Measurements from ENCODE around the gene SOX6.

The SOX6 gene

DNA sequence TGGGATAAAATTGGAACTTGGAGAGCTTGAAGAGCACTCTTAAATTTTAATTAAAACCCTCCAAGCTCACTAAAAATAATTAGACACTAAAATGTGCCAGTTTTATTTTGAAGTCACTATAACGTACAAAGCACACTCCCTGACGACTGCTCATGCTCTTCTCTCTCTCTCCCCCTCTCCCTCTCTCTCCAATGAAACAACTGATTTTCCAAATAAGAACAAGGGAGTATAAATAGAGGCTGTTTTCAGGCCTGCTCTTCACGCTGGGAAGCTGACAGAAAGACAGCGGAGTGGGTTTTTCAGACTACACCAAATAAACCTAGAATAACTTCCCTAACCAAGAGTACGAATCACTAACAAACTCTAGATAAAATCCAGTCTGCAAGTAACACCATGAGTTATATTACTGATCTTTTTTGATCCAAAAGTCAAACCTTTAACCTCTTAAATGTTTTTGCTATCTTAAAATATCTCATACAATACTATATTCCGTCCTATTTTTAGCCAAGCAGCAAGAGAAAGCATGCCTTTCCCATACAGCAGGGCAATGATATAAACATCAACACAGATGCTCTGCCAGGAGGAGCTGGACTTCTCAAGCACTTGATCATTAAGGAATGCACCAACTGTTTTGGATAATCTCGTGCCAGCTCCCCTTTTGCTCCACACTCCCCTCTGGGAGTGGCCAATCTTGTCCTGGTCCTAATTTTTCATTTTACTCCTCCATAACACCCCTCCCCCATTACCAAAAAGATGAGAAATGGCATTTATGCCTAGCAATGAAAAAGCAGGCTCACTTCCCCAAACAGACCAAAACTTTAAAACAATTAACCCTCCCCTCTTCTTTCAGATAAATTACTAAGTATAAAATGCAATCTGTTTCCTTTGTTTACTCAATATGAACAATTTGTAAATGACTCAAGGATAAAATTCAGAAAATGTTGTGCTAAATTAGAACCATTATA, 116.9 kb downstream of the SOX6 start:
- Mint-ChIP-seq H3K27ac (no peak overlapping the region), H3K4me1 (ENCODE audit: low read depth) (no peaks in the 10 kb centered on the region), H3K36me3 (no peaks in the 10 kb centered on the region), H3K9me3 (ENCODE audit: low read depth) (peaks cover 3% of the 10 kb centered on the region), H3K27me3 (no peaks in the 10 kb centered on the region), H3K4me3 (no peak overlapping the region)

DNA sequence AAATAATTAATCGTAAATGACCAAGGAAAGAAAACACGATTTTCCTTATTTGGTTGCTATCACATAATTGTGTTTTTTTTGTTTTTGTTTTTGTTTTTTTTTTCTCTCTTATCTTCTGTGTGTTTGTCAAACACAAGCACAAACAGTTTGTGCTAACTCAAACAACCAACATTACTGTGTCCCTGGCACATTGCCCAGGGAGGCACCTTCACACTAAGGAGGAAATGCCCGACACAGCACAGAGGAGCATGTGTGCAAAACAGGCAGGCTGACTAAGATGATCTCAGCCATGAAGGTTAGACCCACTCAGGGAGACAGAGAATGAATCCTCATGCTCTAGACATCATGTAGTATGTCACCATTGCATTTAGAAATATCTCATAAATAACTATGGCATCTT, 130.1 kb downstream of the SOX6 start:
- H3K9me3 Mint-ChIP-seq (ENCODE audit: low read depth), result no peaks in the 10 kb centered on the region
- H3K27ac Mint-ChIP-seq, result no peak overlapping the region
- no peaks in the 10 kb centered on the region for H3K36me3 Mint-ChIP-seq

DNA sequence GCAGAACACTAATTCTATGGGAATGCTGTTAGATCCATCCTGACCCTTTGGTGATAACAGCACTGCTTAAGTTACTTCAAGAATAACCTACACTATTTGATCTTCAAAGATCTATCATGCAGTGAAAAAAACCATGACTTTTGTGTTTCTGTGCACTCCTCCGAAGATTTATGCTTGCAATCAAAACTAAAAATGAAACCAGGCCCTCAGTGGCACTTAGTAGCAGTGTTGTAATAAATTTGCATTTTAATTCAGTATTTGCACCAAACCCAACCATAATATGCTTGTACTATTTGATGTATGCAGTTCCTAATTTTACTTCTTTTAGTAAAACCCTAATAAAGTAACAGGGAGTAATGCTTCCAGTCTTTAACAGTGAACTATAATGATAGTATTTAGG, 130.7 kb downstream of the SOX6 start:
- Mint-ChIP-seq H3K27ac (no peak overlapping the region), H3K9me3 (ENCODE audit: low read depth) (no peaks in the 10 kb centered on the region), H3K4me1 (ENCODE audit: low read depth) (no peaks in the 10 kb centered on the region), H3K4me3 (no peak overlapping the region), H3K27me3 (no peaks in the 10 kb centered on the region), H3K36me3 (no peaks in the 10 kb centered on the region)

More for the DNA sequence above, 130.1 kb downstream of the SOX6 start:
- H3K4me1 Mint-ChIP-seq (ENCODE audit: low read depth), result no peaks in the 10 kb centered on the region
- H3K4me3 Mint-ChIP-seq, result no peak overlapping the region
- no peaks in the 10 kb centered on the region for H3K27me3 Mint-ChIP-seq

DNA sequence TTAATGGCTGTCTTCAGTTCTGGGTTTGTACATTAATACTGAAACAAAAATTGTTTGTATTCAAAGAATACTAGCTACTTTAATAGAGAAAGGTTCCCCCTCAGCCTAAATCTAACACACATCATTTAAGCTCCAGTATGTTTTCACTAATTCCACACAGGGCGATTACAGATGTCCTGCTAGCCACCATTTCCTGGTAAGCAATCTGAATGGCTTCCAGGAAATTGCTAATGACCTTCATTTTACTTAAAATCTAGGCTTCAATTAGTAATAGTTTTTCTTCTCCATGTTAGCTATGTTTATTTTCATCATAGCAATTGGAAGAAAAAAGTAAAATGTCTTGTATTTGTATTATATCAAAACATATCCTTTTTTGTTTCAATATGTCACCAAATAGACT, 132.8 kb downstream of the SOX6 start:
- Mint-ChIP-seq H3K27ac (no peak overlapping the region), H3K4me1 (ENCODE audit: low read depth) (no peaks in the 10 kb centered on the region), H3K9me3 (ENCODE audit: low read depth) (no peaks in the 10 kb centered on the region), H3K36me3 (no peaks in the 10 kb centered on the region), H3K4me3 (no peak overlapping the region), H3K27me3 (no peaks in the 10 kb centered on the region)

DNA sequence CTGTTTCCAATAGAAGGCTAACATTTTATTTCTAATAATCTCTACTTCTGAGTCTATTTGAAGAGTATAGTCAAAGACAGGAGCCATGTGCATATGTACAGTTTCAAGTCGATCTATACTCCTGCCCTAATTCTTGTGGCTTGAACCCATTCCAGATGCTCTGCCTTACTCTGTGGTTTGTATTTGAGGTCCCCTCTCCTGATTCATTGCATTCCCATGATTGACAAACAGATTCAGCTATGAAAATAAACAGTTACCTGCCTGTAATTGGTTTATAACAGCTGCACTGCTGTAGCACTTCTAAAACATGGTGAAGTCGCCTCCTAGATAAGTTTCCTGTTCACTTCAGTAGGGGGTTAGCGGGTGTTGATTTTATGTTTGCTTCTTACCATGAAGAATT, 138.7 kb downstream of the SOX6 start:
- no peaks in the 10 kb centered on the region for H3K36me3 Mint-ChIP-seq
- no peak overlapping the region for H3K4me3 Mint-ChIP-seq
- peaks cover 7% of the 10 kb centered on the region for H3K9me3 Mint-ChIP-seq (ENCODE audit: low read depth)
- H3K27ac Mint-ChIP-seq, result no peak overlapping the region
- no peaks in the 10 kb centered on the region for H3K4me1 Mint-ChIP-seq (ENCODE audit: low read depth)
- H3K27me3 Mint-ChIP-seq, result no peaks in the 10 kb centered on the region

DNA sequence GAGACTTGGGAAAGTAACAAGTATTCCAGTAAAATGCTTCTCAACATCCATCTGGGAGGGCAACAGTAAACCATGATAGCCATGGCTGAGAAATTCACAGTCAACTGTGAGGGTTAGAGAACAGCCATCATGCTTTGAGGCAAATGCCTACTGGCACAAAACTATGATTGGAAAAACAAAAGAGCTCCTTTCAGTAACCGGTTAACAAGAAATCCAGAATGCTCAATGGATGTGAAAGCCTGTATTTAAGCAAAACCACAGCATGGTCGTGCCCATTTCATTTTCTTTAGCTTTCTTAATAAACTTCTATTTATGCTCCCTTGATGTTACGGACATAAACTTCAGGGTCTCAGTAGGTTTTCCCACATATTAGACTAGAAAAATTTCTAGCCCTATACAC, 139.5 kb downstream of the SOX6 start:
- Mint-ChIP-seq H3K4me3 (no peak overlapping the region), H3K27ac (no peak overlapping the region), H3K36me3 (no peaks in the 10 kb centered on the region), H3K9me3 (ENCODE audit: low read depth) (peaks cover 7% of the 10 kb centered on the region), H3K27me3 (no peaks in the 10 kb centered on the region), H3K4me1 (ENCODE audit: low read depth) (no peaks in the 10 kb centered on the region)

DNA sequence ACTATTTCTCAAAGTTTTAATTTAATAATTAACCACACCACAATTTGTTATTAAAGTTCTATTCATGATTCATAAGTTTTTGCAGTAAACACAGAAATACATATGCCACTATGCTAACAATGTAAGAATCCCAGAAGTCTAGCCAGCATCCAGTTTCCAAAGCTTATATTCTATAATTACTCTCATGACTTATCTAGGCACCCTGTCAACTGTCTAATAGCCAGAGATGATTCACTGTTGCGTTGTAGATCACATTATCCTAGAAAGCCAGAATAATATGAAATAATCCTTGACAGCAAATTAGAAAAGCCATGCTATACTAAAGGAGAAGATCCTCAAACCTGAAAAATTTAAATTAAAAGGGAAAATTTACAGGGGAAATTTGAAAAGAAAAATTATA, 141.0 kb downstream of the SOX6 start:
- no peak overlapping the region for H3K27ac Mint-ChIP-seq
- peaks cover 7% of the 10 kb centered on the region for H3K9me3 Mint-ChIP-seq (ENCODE audit: low read depth)
- no peak overlapping the region for H3K4me3 Mint-ChIP-seq
- no peaks in the 10 kb centered on the region for H3K36me3 Mint-ChIP-seq
- no peaks in the 10 kb centered on the region for H3K27me3 Mint-ChIP-seq
- no peaks in the 10 kb centered on the region for H3K4me1 Mint-ChIP-seq (ENCODE audit: low read depth)

DNA sequence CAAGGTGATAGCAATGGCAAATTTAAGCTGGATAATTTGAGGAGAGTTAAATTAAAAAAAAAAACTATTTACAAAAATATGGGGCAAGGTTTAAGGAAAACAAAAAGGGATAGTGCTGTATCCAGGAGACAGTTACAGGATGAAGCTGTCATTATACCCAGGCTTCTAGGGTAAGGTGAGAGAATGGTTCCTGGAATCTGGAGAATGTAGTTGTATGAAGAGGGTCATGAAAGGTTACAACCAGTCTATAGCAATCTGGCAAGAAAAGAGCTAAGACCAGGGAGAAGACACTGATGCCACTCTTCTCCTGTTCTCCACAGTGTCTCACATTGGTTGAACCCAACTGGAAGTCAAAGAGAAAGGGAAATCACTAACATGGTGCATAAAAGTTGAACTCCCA, 144.9 kb downstream of the SOX6 start:
- Mint-ChIP-seq H3K4me3 (no peak overlapping the region), H3K4me1 (ENCODE audit: low read depth) (no peaks in the 10 kb centered on the region), H3K36me3 (no peaks in the 10 kb centered on the region), H3K9me3 (ENCODE audit: low read depth) (peaks cover 4% of the 10 kb centered on the region), H3K27me3 (no peaks in the 10 kb centered on the region), H3K27ac (no peak overlapping the region)

DNA sequence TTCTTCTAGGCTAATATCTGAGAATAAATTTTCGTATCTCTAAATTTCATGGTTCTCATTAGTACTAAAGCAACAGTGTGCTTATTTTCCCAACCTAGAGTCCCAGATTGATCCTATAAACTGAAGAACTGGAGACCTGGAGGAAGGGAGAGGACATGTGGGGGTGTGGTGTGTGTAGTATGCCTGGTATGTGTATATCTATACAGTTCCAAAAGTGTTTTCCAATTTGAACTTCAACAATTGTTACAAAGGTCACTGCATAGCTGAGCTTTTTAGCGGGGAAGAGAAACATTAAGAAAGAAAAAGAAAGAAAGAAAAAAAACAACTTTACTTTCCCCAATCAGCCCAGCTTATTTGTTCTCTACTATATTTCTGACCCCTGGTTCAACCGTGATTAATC, 152.1 kb downstream of the SOX6 start:
- Mint-ChIP-seq H3K9me3 (ENCODE audit: low read depth) (no peaks in the 10 kb centered on the region), H3K36me3 (no peaks in the 10 kb centered on the region), H3K4me3 (no peak overlapping the region), H3K27ac (no peak overlapping the region), H3K4me1 (ENCODE audit: low read depth) (no peaks in the 10 kb centered on the region), H3K27me3 (no peaks in the 10 kb centered on the region)

DNA sequence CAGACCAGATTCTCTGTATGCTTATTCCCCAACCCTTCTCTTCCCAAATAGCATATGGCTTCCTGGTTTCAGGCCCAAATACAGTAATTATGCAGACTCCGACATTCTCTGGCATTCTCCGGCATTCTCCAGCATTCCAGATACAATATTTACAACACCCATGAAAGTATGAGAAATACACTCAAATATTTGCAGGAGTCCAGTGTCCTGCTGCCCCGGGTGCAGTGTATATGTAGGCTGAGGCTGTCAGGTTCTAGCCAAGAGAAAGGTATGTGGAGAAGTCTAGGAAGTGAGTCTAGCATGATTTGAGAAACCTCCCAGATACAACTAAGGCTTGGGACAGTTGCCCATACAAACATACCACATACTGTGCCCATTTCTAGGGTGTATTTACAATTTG, 160.7 kb downstream of the SOX6 start:
- H3K4me3 Mint-ChIP-seq, result no peak overlapping the region
- H3K9me3 Mint-ChIP-seq (ENCODE audit: low read depth), result no peaks in the 10 kb centered on the region
- H3K4me1 Mint-ChIP-seq (ENCODE audit: low read depth), result no peaks in the 10 kb centered on the region
- H3K27ac Mint-ChIP-seq, result no peak overlapping the region
- no peaks in the 10 kb centered on the region for H3K36me3 Mint-ChIP-seq
- H3K27me3 Mint-ChIP-seq, result no peaks in the 10 kb centered on the region

DNA sequence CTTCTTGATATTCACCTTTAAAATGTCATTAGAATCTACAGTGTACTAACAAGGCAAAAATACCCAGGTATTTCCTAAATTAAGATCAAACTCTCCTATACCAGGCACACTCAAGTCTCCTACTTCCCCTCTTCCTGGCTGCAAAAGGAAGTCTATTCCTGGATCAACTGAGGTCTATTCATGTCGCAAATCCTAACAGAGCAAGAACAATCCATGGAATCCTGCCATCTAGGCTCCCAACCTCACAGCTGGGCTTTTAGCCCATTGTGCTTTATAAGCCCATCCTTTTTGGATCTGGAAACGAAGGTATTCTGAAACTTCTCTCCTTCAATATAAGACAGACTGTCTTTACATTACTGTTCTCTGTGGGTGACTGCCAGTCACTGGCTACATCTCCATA, 161.8 kb downstream of the SOX6 start:
- Mint-ChIP-seq H3K9me3 (ENCODE audit: low read depth) (no peaks in the 10 kb centered on the region), H3K4me3 (no peak overlapping the region), H3K36me3 (no peaks in the 10 kb centered on the region), H3K27ac (no peak overlapping the region), H3K4me1 (ENCODE audit: low read depth) (no peaks in the 10 kb centered on the region), H3K27me3 (no peaks in the 10 kb centered on the region)

DNA sequence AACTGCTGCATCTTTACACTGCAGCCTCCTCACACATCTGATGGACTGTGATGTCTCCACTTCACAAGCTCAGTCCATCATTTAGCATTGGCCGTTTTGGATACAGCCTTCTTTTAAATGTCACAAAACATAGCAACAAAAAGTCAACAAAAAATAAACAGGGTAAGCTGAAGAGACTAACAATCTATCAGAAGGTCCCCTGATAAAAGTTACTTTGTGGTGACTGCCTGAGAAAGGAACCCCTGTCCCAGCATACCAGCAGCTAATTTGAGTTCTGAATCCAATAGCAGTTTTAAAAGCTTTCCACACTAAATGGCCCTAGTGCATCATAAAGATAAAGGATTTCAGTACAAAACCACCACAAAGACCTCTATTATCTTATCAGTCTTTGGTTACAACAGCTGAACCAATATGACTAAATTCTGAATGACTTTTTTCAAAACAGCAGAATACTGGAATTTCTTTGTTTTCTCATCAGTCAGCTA, 162.4 kb downstream of the SOX6 start:
- no peaks in the 10 kb centered on the region for H3K36me3 Mint-ChIP-seq

DNA sequence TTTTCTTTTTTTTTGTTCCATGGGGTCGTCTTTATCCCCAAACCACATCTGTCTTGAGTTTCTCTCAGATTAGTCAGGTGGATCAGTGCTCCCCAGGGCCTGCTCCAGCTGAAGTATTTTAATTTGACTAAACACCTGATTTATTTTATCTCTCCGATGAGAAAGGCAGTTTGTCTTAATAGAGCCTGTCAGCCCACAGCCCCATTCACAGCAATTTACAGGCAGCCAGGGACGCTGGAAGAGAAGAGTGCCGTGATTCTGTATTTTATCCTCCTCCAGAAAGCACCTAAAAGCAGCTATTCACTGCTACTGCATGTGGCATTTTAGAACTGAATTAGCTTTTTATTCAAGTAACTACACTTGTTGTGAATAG, 164.5 kb downstream of the SOX6 start:
- H3K27ac Mint-ChIP-seq, result no peak overlapping the region

More for the DNA sequence above, 162.4 kb downstream of the SOX6 start:
- Mint-ChIP-seq H3K27ac (no peak overlapping the region), H3K4me3 (no peak overlapping the region), H3K4me1 (ENCODE audit: low read depth) (no peaks in the 10 kb centered on the region), H3K9me3 (ENCODE audit: low read depth) (no peaks in the 10 kb centered on the region), H3K27me3 (no peaks in the 10 kb centered on the region)

DNA sequence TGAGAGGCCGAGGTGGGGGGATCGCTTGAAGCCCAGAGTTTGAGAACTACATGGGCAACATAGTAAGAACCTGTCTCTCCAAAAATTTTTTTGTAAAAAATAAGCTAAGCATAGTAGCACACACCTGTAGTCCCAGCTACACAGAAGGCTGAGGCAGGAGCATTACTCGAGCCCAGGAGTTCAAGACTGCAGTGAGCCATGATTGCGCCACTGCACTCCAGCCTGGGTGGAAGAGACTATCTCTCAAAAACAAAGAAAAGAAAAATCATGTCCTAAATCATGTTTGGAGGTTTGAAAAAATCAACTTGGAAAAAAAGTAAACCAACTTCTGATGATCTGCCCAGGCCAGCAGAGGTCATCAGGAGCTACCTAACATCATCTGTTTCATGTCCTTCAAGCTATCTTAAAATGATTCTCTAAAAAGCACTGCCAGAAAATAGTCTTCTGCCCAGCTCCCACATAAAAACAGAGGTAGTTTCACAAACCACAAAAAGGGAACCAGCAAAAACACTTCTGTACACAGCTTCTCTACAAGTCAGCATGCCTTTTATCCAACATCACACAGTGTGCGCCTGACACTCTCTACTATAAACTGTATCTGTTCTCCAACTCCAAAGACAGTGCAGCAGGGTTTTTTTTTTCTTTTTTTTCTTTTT, 165.0 kb downstream of the SOX6 start:
- H3K27me3 Mint-ChIP-seq, result no peaks in the 10 kb centered on the region
- no peaks in the 10 kb centered on the region for H3K36me3 Mint-ChIP-seq
- no peaks in the 10 kb centered on the region for H3K9me3 Mint-ChIP-seq (ENCODE audit: low read depth)
- no peak overlapping the region for H3K27ac Mint-ChIP-seq
- no peaks in the 10 kb centered on the region for H3K4me1 Mint-ChIP-seq (ENCODE audit: low read depth)
- no peak overlapping the region for H3K4me3 Mint-ChIP-seq

More for the DNA sequence above, 164.5 kb downstream of the SOX6 start:
- Mint-ChIP-seq H3K4me1 (ENCODE audit: low read depth) (no peaks in the 10 kb centered on the region), H3K4me3 (no peak overlapping the region), H3K27me3 (no peaks in the 10 kb centered on the region), H3K36me3 (no peaks in the 10 kb centered on the region), H3K9me3 (ENCODE audit: low read depth) (no peaks in the 10 kb centered on the region)

DNA sequence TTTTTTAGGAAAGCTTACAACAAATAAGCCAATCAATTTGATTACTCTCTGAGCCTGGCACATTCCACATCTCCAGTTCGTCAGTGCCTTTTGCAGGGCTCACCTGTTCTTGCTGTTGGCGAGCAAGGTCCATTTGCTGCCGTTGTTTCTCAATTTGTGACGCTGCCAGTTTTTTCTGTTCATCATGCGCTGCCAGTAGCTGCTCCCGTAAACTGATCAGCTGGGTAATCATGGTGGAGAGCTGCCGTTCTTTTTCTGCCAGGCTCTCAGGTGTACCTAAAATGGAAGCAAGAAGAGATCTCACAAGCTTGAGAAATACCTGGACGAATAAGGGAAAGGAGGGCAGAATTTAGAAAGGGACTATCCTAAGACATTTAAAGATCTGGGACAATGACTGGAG, 169.7 kb downstream of the SOX6 start:
- H3K36me3 Mint-ChIP-seq, result no peaks in the 10 kb centered on the region
- H3K27ac Mint-ChIP-seq, result no peak overlapping the region
- H3K4me1 Mint-ChIP-seq (ENCODE audit: low read depth), result no peaks in the 10 kb centered on the region
- H3K27me3 Mint-ChIP-seq, result no peaks in the 10 kb centered on the region
- H3K9me3 Mint-ChIP-seq (ENCODE audit: low read depth), result no peaks in the 10 kb centered on the region
- no peak overlapping the region for H3K4me3 Mint-ChIP-seq
